ENCODE data around the gene RTEL1. TPM values are rescaled to one million over a fixed set of nuclear protein-coding genes. Genes with fewer than 3 reads are reported as not detected.
A peak's percentile ranks its signal among the peaks of the same experiment; 100 is the strongest.

Gene RTEL1
- total RNA-seq, 1 donor from 2014 or later, result 17.7 TPM

DNA sequence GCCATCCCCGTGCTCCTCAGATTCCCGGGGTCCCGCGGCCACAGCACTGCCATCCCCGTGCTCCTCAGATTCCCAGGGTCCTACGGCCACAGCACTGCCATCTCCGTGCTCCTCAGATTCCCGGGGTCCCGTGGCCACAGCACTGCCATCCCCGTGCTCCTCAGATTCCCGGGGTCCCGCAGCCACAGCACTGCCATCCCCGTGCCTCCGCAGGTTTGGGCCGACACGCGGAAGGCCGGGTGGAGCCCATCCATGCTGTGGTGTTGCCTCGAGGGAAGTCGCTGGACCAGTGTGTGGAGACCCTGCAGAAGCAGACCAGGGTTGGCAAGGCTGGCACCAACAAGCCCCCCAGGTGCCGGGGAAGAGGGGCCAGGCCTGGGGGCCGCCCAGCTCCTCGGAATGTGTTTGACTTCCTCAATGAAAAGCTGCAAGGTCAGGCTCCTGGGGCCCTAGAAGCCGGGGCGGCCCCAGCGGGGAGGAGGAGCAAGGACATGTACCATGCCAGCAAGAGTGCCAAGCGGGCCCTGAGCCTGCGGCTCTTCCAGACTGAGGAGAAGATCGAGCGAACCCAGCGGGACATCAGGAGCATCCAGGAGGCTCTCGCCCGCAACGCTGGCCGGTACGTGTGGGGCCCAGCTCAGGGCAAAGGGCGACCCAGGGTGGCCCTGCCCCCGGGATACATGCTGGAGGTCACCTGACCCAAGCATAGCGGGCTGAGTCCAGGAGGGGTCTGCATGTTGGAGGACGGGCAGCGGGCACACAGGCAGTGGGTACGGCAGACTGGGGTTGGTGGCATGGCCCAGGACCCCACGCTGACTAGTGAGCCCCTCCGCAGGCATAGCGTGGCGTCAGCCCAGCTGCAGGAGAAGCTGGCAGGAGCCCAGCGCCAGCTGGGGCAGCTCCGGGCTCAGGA, 77.1 kb downstream of the RTEL1 start:
- TF ChIP-seq POLR2AphosphoS5 (IDR thresholded peaks at IDR 0.05; ENCODE audit: insufficient read depth in 1 of 2, low read depth in 1 of 2) (no peak), CTCF (IDR thresholded peaks at IDR 0.05) (no peak), POLR2A (IDR thresholded peaks at IDR 0.05) (no peak)
- no peak overlapping the region for H3K4me3 ChIP-seq
- peaks cover 0 to 30% of the 10 kb centered on the region in 2 donors for H3K36me3 ChIP-seq
- intact Hi-C loops (cut with DNase I), result no loop called here
- H3K9me3 ChIP-seq, result no peaks in the 10 kb centered on the region
- no peak for DNase-seq (ENCODE audit: extremely low spot score in 2 of 2)
- no peak overlapping the region for H3K27ac ChIP-seq
- H3K27me3 ChIP-seq, result no peaks in the 10 kb centered on the region
- peaks cover 34% of the 10 kb centered on the region for H3K4me1 ChIP-seq

- Histone ChIP-seq H3K9me3 (no peaks in the 10 kb centered on the region), H3K27ac (no peak within 1 kb of the TSS), H3K4me1 (peaks cover 36% of the 10 kb centered on the region), H3K36me3 (peaks cover 0 to 30% of the 10 kb centered on the region in 2 donors), H3K27me3 (no peaks in the 10 kb centered on the region), H3K4me3 (peak within 1 kb of the TSS; percentile 29 to 37)
- intact Hi-C loops (cut with DNase I), result no loop called here
- TF ChIP-seq POLR2AphosphoS5 (IDR thresholded peaks at IDR 0.05; ENCODE audit: insufficient read depth in 1 of 2, low read depth in 1 of 2), result no peak
- TF ChIP-seq POLR2A (IDR thresholded peaks at IDR 0.05), result no peak
- no peak for TF ChIP-seq CTCF (IDR thresholded peaks at IDR 0.05)
- no peak for DNase-seq (ENCODE audit: extremely low spot score in 2 of 2)
Observed at GRCh38 chr20:63735859-63736718, 78.0 kb downstream of the RTEL1 start, which contains the start of gene LIME1. TSS of gene LIME1 (plus strand) at chr20:63736664. CDS start at chr20:63737550, 886 bp downstream.

GRCh38 chr20:63736893-63737694, 79.0 kb downstream of the RTEL1 start:
- peak overlapping the region; percentile 29 to 37 for H3K4me3 ChIP-seq
- H3K9me3 ChIP-seq, result no peaks in the 10 kb centered on the region
- intact Hi-C loops (cut with DNase I), result no loop called here
- H3K27ac ChIP-seq, result no peak overlapping the region
- no peak for TF ChIP-seq CTCF (IDR thresholded peaks at IDR 0.05)
- TF ChIP-seq POLR2A (IDR thresholded peaks at IDR 0.05), result no peak
- TF ChIP-seq POLR2AphosphoS5 (IDR thresholded peaks at IDR 0.05; ENCODE audit: insufficient read depth in 1 of 2, low read depth in 1 of 2), result no peak
- peaks cover 0 to 32% of the 10 kb centered on the region in 2 donors for H3K36me3 ChIP-seq
- peaks cover 46% of the 10 kb centered on the region for H3K4me1 ChIP-seq
- DNase-seq (ENCODE audit: extremely low spot score in 2 of 2), result no peak
- no peaks in the 10 kb centered on the region for H3K27me3 ChIP-seq

DNA sequence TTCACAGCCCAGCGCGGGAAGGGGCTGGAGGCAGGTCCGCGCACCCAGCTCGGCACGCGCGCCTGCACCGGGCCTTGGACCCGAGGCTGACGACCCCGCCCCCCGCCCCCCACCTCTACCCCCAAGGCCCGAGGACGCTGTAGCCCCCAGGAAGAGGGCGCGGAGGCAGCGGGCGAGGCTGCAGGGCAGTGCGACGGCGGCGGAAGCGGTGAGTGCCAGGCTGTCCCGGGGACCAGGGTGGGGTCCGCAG, 79.5 kb downstream of the RTEL1 start:
- no peak for DNase-seq (ENCODE audit: extremely low spot score in 2 of 2)
- Histone ChIP-seq H3K27me3 (no peaks in the 10 kb centered on the region), H3K36me3 (peaks cover 0 to 38% of the 10 kb centered on the region in 2 donors), H3K27ac (no peak overlapping the region), H3K9me3 (no peaks in the 10 kb centered on the region), H3K4me3 (peak overlapping the region; percentile 29 to 37), H3K4me1 (peaks cover 50% of the 10 kb centered on the region)
- intact Hi-C loops (cut with DNase I), result no loop called here
- TF ChIP-seq POLR2A (IDR thresholded peaks at IDR 0.05), result no peak
- no peak for TF ChIP-seq CTCF (IDR thresholded peaks at IDR 0.05)
